ENCODE measurements around the gene GLMN.

GRCh38 chr1:92262516-92262915, 36.3 kb downstream of the GLMN start:
- TF ChIP-seq POLR2A (IDR thresholded peaks at IDR 0.05), result no peak
- TF ChIP-seq, protein P1, sequence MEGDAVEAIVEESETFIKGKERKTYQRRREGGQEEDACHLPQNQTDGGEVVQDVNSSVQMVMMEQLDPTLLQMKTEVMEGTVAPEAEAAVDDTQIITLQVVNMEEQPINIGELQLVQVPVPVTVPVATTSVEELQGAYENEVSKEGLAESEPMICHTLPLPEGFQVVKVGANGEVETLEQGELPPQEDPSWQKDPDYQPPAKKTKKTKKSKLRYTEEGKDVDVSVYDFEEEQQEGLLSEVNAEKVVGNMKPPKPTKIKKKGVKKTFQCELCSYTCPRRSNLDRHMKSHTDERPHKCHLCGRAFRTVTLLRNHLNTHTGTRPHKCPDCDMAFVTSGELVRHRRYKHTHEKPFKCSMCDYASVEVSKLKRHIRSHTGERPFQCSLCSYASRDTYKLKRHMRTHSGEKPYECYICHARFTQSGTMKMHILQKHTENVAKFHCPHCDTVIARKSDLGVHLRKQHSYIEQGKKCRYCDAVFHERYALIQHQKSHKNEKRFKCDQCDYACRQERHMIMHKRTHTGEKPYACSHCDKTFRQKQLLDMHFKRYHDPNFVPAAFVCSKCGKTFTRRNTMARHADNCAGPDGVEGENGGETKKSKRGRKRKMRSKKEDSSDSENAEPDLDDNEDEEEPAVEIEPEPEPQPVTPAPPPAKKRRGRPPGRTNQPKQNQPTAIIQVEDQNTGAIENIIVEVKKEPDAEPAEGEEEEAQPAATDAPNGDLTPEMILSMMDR (IDR thresholded peaks at IDR 0.05), result no peak

Data from testis (tissue), 2 donors.